ENCODE measurements around the gene NFE2L1. TPM values are rescaled to one million over a fixed set of nuclear protein-coding genes. Genes with fewer than 3 reads are reported as not detected.
A peak's percentile ranks its signal among the peaks of the same experiment; 100 is the strongest.
"Not testable (repeated sequence)": the region's sequence is repeated elsewhere in the genome, so short reads cannot be mapped to it uniquely, and the experiment has no call there.

NFE2L1 gene
- polyA plus RNA-seq, 4 donors, result 194 to 248 (median 221) TPM

- no peak for DNase-seq (ENCODE audit: low read depth in 4 of 4, low spot score in 3 of 4)
These were observed 19.1 kb downstream of the NFE2L1 start for GRCh38 chr17:48067245-48067644.

GRCh38 chr17:48067808-48068207, 19.6 kb downstream of the NFE2L1 start:
- DNase-seq (ENCODE audit: low read depth in 4 of 4, low spot score in 3 of 4), result not testable (repeated sequence)

GRCh38 chr17:48068491-48068961, 20.4 kb downstream of the NFE2L1 start:
- DNase-seq (ENCODE audit: low read depth in 4 of 4, low spot score in 3 of 4), result no peak

- no peak for DNase-seq (ENCODE audit: low read depth in 4 of 4, low spot score in 3 of 4)
These were observed 22.0 kb downstream of the NFE2L1 start for GRCh38 chr17:48070195-48070594.

GRCh38 chr17:48071654-48072053, 23.5 kb downstream of the NFE2L1 start:
- DNase-seq (ENCODE audit: low read depth in 4 of 4, low spot score in 3 of 4), result no peak

GRCh38 chr17:48072811-48073210, 24.7 kb downstream of the NFE2L1 start:
- not testable (repeated sequence) for DNase-seq (ENCODE audit: low read depth in 4 of 4, low spot score in 3 of 4)

- not testable (repeated sequence) for DNase-seq (ENCODE audit: low read depth in 4 of 4, low spot score in 3 of 4)
These were observed 25.5 kb downstream of the NFE2L1 start for GRCh38 chr17:48073566-48074094.

GRCh38 chr17:48074322-48075081, 26.3 kb downstream of the NFE2L1 start:
- peak in 2 of 4 donors; percentile 63 for DNase-seq (ENCODE audit: low read depth in 4 of 4, low spot score in 3 of 4)

GRCh38 chr17:48077152-48077551, 29.0 kb downstream of the NFE2L1 start:
- DNase-seq (ENCODE audit: low read depth in 4 of 4, low spot score in 3 of 4), result not testable (repeated sequence)

- DNase-seq (ENCODE audit: low read depth in 4 of 4, low spot score in 3 of 4), result no peak
These were observed 33.7 kb downstream of the NFE2L1 start for GRCh38 chr17:48081858-48082257.

- no peak for DNase-seq (ENCODE audit: low read depth in 4 of 4, low spot score in 3 of 4)
These were observed 36.8 kb downstream of the NFE2L1 start for GRCh38 chr17:48084932-48085331.

- no peak for DNase-seq (ENCODE audit: low read depth in 4 of 4, low spot score in 3 of 4)
These were observed 45.3 kb downstream of the NFE2L1 start for GRCh38 chr17:48093341-48094045.

GRCh38 chr17:48095611-48096010, 47.5 kb downstream of the NFE2L1 start:
- no peak for DNase-seq (ENCODE audit: low read depth in 4 of 4, low spot score in 3 of 4)

GRCh38 chr17:48100160-48100559, 52.0 kb downstream of the NFE2L1 start:
- no peak for DNase-seq (ENCODE audit: low read depth in 4 of 4, low spot score in 3 of 4)

- DNase-seq (ENCODE audit: low read depth in 4 of 4, low spot score in 3 of 4), result peak in 1 of 4 donors; percentile 43
These were observed 52.4 kb downstream of the NFE2L1 start for GRCh38 chr17:48100591-48101011.

GRCh38 chr17:48101012-48101720, 53.0 kb downstream of the NFE2L1 start, which contains the start of gene CBX1:
Gene CBX1, minus strand, starts transcription at chr17:48101478. Its CDS starts 24,474 bp downstream, at chr17:48077004.
- peak; percentile 88 to 92 (median 90) for DNase-seq (ENCODE audit: low read depth in 4 of 4, low spot score in 3 of 4)

- no peak for DNase-seq (ENCODE audit: low read depth in 4 of 4, low spot score in 3 of 4)
These were observed 54.0 kb downstream of the NFE2L1 start for GRCh38 chr17:48102043-48102750.

GRCh38 chr17:48102798-48103715, 54.9 kb downstream of the NFE2L1 start:
- DNase-seq (ENCODE audit: low read depth in 4 of 4, low spot score in 3 of 4), result no peak

GRCh38 chr17:48104440-48104839, 56.3 kb downstream of the NFE2L1 start:
- no peak for DNase-seq (ENCODE audit: low read depth in 4 of 4, low spot score in 3 of 4)

All from left renal pelvis (tissue), 4 donors.